Naive thymus-derived CD4-positive, alpha-beta T cell (primary cell): ENCODE data around the gene NCOR1. TPM values are rescaled to one million over a fixed set of nuclear protein-coding genes. Genes with fewer than 3 reads are reported as not detected.
"Not testable (repeated sequence)": the region's sequence is repeated elsewhere in the genome, so short reads cannot be mapped to it uniquely, and the experiment has no call there.

Experiments
- ATAC-seq: fragments of 150-1000 bp; cut with Tn5 transposase; 2 replicates; pipeline ENCODE4 v1.10.0; 2021; ENCODE audit warnings: mild to moderate bottlenecking, moderate library complexity
- CTCF ChIA-PET: fragments of 350-600 bp; sonication (Branson Sonifier 250); formaldehyde crosslinking; loops from one replicate; lab custom pipeline; 2021; ENCODE audit warnings: antibody characterized with exemption; lab: Charles Lee
- POLR2A ChIA-PET: fragments of 350-600 bp; sonication (Branson Sonifier 250); formaldehyde crosslinking; loops from one replicate; lab custom pipeline; 2021; ENCODE audit warnings: antibody characterized with exemption, inconsistent platforms; lab: Charles Lee
- DNase-seq, 9 donors: peaks; one replicate each; pipeline versions ENCODE4 v3.0.0 to v3.0.0-alpha.2; 2020 to 2022; ENCODE audit warnings: mixed read lengths in 1 of 9
- H3K27ac ChIP-seq: one replicate; pipeline ENCODE4 v1.7.0; 2013; ENCODE audit warnings: mild to moderate bottlenecking, low read depth, low read length, moderate library complexity
- H3K27me3 ChIP-seq, 2 donors: one replicate each; pipeline ENCODE4 v1.7.0; 2013; ENCODE audit warnings: low read length in 2 of 2, mild to moderate bottlenecking in 2 of 2, moderate library complexity in 2 of 2; ENCODE audit not compliant: control insufficient read depth in 2 of 2, insufficient read depth in 2 of 2
- H3K36me3 ChIP-seq, 3 experiments: 1 replicate in 2 of 3; 2 replicates in 1 of 3; pipeline ENCODE4 v1.7.0; 2013; ENCODE audit warnings: low read length in 3 of 3, mild to moderate bottlenecking in 3 of 3, moderate library complexity in 1 of 3; ENCODE audit not compliant: insufficient read depth in 3 of 3, control insufficient read depth in 2 of 3
- H3K4me1 ChIP-seq, 2 donors: one replicate each; pipeline ENCODE4 v1.7.0; 2013; ENCODE audit warnings: low read length in 2 of 2, mild to moderate bottlenecking in 2 of 2, moderate library complexity in 1 of 2; ENCODE audit not compliant: control insufficient read depth in 2 of 2, insufficient read depth in 2 of 2
- H3K4me3 ChIP-seq: 2 replicates; pipeline ENCODE4 v1.7.0; 2013; ENCODE audit warnings: mild to moderate bottlenecking, low read length
- H3K9me3 ChIP-seq, 3 experiments: 1 replicate in 2 of 3; 2 replicates in 1 of 3; pipeline ENCODE4 v1.7.0; 2013; ENCODE audit warnings: low read length in 3 of 3; ENCODE audit not compliant: control insufficient read depth in 2 of 3
- H3K27ac Mint-ChIP-seq, 9 donors: one replicate each; pipeline ENCODE4 v1.8.0; 2020 to 2022; ENCODE audit warnings: mixed read lengths in 9 of 9, mild to moderate bottlenecking in 8 of 9, moderate library complexity in 5 of 9, inconsistent platforms in 2 of 9
- H3K27me3 Mint-ChIP-seq, 5 donors: one replicate each; pipeline ENCODE4 v1.8.0; 2021 to 2022; ENCODE audit warnings: mixed read lengths in 5 of 5, mild to moderate bottlenecking in 1 of 5
- H3K36me3 Mint-ChIP-seq, 5 donors: one replicate each; pipeline ENCODE4 v1.8.0; 2020 to 2022; ENCODE audit warnings: mixed read lengths in 5 of 5, mild to moderate bottlenecking in 3 of 5, inconsistent platforms in 1 of 5
- H3K4me1 Mint-ChIP-seq, 7 donors: one replicate each; pipeline ENCODE4 v1.8.0; 2020 to 2022; ENCODE audit warnings: mixed read lengths in 7 of 7, mild to moderate bottlenecking in 3 of 7, inconsistent platforms in 1 of 7
- H3K4me3 Mint-ChIP-seq, 10 donors: one replicate each; pipeline ENCODE4 v1.8.0; 2020 to 2022; ENCODE audit warnings: mild to moderate bottlenecking in 10 of 10, mixed read lengths in 10 of 10, moderate library complexity in 6 of 10, inconsistent platforms in 2 of 10
- H3K9me3 Mint-ChIP-seq, 11 donors: one replicate each; pipeline ENCODE4 v1.8.0; 2020 to 2022; ENCODE audit warnings: mixed read lengths in 11 of 11, mild to moderate bottlenecking in 4 of 11, inconsistent platforms in 1 of 11, moderate library complexity in 1 of 11
- intact Hi-C, 2 donors: fragments of 100-400 bp; cut with micrococcal nuclease; formaldehyde crosslinking; loops; one replicate each; pipeline ENCODE4 v1.15.1; 2023
- polyA plus RNA-seq, 2 donors: library from polyadenylated mRNA; unstranded; fragments of 300-500 nt; fragmentation: Illumina TruSeq; gene quantifications; one replicate each; pipeline ENCODE4 v1.2.3, GENCODE V29; 2021
- total RNA-seq, 6 experiments: library from RNA in 5 of 6; stranded (reverse) in 5 of 6; gene quantifications; 1 replicate in 5 of 6; 2 replicates in 1 of 6; pipeline ENCODE4 v1.2.3 and lab custom pipeline; 2021 to 2026

The NCOR1 gene
- total and polyA plus RNA-seq, 7 experiments from 2014 or later = 75.8 to 169 (median 149) TPM

- H3K36me3 ChIP-seq = peaks cover 0 to 13% (median 5%) of the 10 kb centered on the region in 3 experiments
- no peaks in the 10 kb centered on the region for H3K27me3 Mint-ChIP-seq
- no peak overlapping the region for H3K27ac Mint-ChIP-seq
- no peak overlapping the region for H3K27ac ChIP-seq
- intact Hi-C loops = loop anchor here in 1 of 2 donors (5.0 kb wide), 1 partner anchor 36 kb away; the partner anchor contains the start of genes NCOR1 and PIGL
- ATAC-seq (no peak), DNase-seq (no peak)
- CTCF ChIA-PET = no interaction called here
- peaks cover 0 to 53% (median 27%) of the 10 kb centered on the region in 5 donors for H3K36me3 Mint-ChIP-seq
- no peaks in the 10 kb centered on the region for H3K9me3 ChIP-seq
- no peaks in the 10 kb centered on the region for H3K27me3 ChIP-seq
- POLR2A ChIA-PET = no interaction called here
- no peak overlapping the region for H3K4me3 ChIP-seq
- no peaks in the 10 kb centered on the region for H3K9me3 Mint-ChIP-seq
- H3K4me1 Mint-ChIP-seq = peaks cover 21 to 67% (median 56%) of the 10 kb centered on the region in 7 donors
- H3K4me3 Mint-ChIP-seq = no peak overlapping the region
- H3K4me1 ChIP-seq = no peaks in the 10 kb centered on the region
Measured at GRCh38 chr17:16181581-16181980, 33.8 kb downstream of the NCOR1 start.

DNA sequence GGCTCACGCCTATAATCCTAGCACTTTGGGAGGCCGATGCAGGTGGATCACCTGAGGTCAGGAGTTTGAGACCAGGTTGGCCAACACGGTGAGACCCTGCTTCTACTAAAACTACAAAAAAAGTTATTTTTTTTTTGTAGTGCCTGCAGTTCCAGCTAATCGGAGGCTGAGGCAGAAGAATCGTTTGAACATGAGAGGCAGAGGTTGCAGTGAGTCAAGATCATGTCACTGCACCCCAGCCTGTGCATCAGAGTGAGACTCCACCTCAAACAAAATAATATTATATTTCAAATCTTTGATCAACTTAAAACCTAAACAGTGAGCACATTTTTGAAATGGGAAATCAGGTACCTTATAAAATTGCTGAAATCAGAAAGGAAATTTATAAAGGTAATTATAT is 36.5 kb downstream of the NCOR1 start:
- no peak overlapping the region for H3K27ac Mint-ChIP-seq
- no peaks in the 10 kb centered on the region for H3K27me3 Mint-ChIP-seq
- no peaks in the 10 kb centered on the region for H3K9me3 ChIP-seq
- intact Hi-C loops = no loop called here
- no peaks in the 10 kb centered on the region for H3K9me3 Mint-ChIP-seq
- H3K36me3 Mint-ChIP-seq = peaks cover 0 to 35% (median 13%) of the 10 kb centered on the region in 5 donors
- no peak for DNase-seq
- H3K4me3 Mint-ChIP-seq = no peak overlapping the region
- H3K4me1 ChIP-seq = no peaks in the 10 kb centered on the region
- no peak for ATAC-seq
- no peaks in the 10 kb centered on the region for H3K36me3 ChIP-seq
- no peaks in the 10 kb centered on the region for H3K27me3 ChIP-seq
- ChIA-PET POLR2A (no interaction called here), CTCF (no interaction called here)
- no peak overlapping the region for H3K27ac ChIP-seq
- H3K4me1 Mint-ChIP-seq = peaks cover 12 to 59% (median 48%) of the 10 kb centered on the region in 7 donors
- no peak overlapping the region for H3K4me3 ChIP-seq

DNA sequence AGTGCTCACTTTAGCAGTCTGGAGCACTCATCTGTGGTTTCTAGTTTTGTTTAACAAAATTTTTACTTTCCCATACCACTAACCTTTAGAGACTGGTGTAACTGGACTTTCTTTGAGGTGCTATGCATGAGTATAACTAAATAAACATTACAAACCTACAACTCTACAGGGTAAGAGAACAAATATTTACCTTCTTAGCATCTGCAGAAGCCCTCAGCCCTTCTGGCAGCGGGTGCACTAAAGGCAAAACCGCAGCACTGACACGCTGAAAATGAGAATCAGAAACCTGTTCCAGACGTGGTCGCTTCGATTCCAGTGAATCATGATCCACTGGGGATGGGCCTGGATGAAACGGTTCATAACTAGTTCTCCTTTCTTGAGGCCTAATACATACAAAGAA is 43.7 kb downstream of the NCOR1 start:
- no peak overlapping the region for H3K4me3 Mint-ChIP-seq
- no peak for ATAC-seq
- no peaks in the 10 kb centered on the region for H3K9me3 Mint-ChIP-seq
- intact Hi-C loops = no loop called here
- no peak overlapping the region for H3K4me3 ChIP-seq
- H3K27me3 ChIP-seq = no peaks in the 10 kb centered on the region
- peaks cover 8 to 26% (median 14%) of the 10 kb centered on the region in 5 donors for H3K36me3 Mint-ChIP-seq
- H3K4me1 Mint-ChIP-seq = peaks cover 6 to 24% (median 11%) of the 10 kb centered on the region in 7 donors
- DNase-seq = no peak
- CTCF ChIA-PET = no interaction called here
- H3K27me3 Mint-ChIP-seq = no peaks in the 10 kb centered on the region
- H3K9me3 ChIP-seq = no peaks in the 10 kb centered on the region
- H3K27ac ChIP-seq = no peak overlapping the region
- H3K4me1 ChIP-seq = no peaks in the 10 kb centered on the region
- POLR2A ChIA-PET = no interaction called here
- H3K36me3 ChIP-seq = peaks cover 0 to 14% (median 5%) of the 10 kb centered on the region in 3 experiments
- H3K27ac Mint-ChIP-seq = no peak overlapping the region

DNA sequence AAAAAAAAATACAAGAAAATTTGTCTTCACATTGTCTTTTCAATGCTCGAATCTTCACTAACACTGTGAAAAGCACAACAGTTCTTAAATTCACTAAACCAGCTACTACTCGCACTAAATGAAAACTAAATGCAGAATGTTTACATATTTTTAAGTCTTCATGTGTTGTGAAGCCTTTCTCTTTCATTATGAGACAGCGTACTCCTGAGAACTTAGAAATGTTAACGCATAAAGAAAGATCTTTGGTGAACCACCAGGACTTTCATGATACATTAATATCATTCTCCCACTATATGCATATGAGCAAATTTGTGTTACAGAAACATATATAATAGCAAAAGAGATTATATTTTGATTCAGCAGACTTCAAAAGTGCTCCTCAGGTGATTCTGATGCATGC is 48.6 kb downstream of the NCOR1 start:
- intact Hi-C loops = not testable (repeated sequence)

DNA sequence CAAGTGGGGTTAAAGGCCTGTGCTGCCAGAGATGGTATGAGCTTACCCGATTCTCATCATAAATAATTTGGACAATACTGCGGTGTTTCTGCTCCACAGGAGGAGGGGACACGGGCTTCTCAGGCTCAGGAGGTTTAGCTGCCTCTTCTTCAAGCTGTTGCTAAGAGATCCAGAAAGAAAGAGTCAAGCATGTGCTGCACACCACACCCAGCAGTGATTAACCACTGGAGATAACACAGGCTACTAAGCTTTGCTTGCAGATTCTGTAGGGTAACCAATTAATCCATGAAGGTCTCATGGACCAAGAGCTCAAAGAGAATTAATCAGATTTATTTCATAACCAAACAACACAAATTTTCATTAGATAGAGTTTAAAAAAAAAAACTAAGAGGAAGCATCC is 56.6 kb downstream of the NCOR1 start:
- no peak overlapping the region for H3K27ac Mint-ChIP-seq
- intact Hi-C loops = no loop called here

More for the DNA sequence above, 48.6 kb downstream of the NCOR1 start:
- H3K9me3 ChIP-seq, ATAC-seq, CTCF ChIA-PET, H3K27me3 Mint-ChIP-seq, POLR2A ChIA-PET, H3K4me3 Mint-ChIP-seq, H3K4me3 ChIP-seq, H3K9me3 Mint-ChIP-seq, H3K4me1 ChIP-seq, DNase-seq, H3K27ac ChIP-seq, H3K27me3 ChIP-seq: not testable (repeated sequence)
- Mint-ChIP-seq H3K36me3 (peaks cover 11 to 52% (median 22%) of the 10 kb centered on the region in 5 donors), H3K27ac (peak overlapping the region in 1 of 9 donors; percentile 50), H3K4me1 (peaks cover 6 to 32% (median 19%) of the 10 kb centered on the region in 7 donors)
- peaks cover 0 to 12% (median 4%) of the 10 kb centered on the region in 3 experiments for H3K36me3 ChIP-seq

GRCh38 chr17:16155536-16155935 is 59.8 kb downstream of the NCOR1 start:
- Histone ChIP-seq H3K4me3 (no peak overlapping the region), H3K27ac (no peak overlapping the region), H3K4me1 (no peaks in the 10 kb centered on the region), H3K36me3 (peaks cover 0 to 42% (median 14%) of the 10 kb centered on the region in 3 experiments), H3K9me3 (no peaks in the 10 kb centered on the region), H3K27me3 (no peaks in the 10 kb centered on the region)
- DNase-seq (no peak), ATAC-seq (no peak)
- Mint-ChIP-seq H3K9me3 (peaks cover 0 to 5% (median 0%) of the 10 kb centered on the region in 11 donors), H3K36me3 (peaks cover 5 to 51% (median 46%) of the 10 kb centered on the region in 5 donors), H3K4me1 (peaks cover 0 to 6% (median 0%) of the 10 kb centered on the region in 7 donors), H3K4me3 (no peak overlapping the region), H3K27me3 (no peaks in the 10 kb centered on the region), H3K27ac (peak overlapping the region in 2 of 9 donors; percentile 6 to 49)
- ChIA-PET POLR2A (interaction anchor here (0.6 kb wide), 1 partner anchor 34 kb away, joined by 4 read pairs; no protein-coding TSS in a partner anchor), CTCF (no interaction called here)
- intact Hi-C loops = no loop called here

More for the DNA sequence above, 56.6 kb downstream of the NCOR1 start:
- H3K9me3 ChIP-seq = no peaks in the 10 kb centered on the region
- ChIA-PET POLR2A (interaction anchor here (0.6 kb wide), 1 partner anchor 29 kb away, joined by 3 read pairs; no protein-coding TSS in a partner anchor), CTCF (no interaction called here)
- no peaks in the 10 kb centered on the region for H3K4me1 ChIP-seq
- H3K9me3 Mint-ChIP-seq = no peaks in the 10 kb centered on the region
- no peak for DNase-seq
- no peak overlapping the region for H3K4me3 Mint-ChIP-seq
- peaks cover 0 to 28% (median 7%) of the 10 kb centered on the region in 3 experiments for H3K36me3 ChIP-seq
- ATAC-seq = no peak
- peaks cover 0 to 51% (median 37%) of the 10 kb centered on the region in 5 donors for H3K36me3 Mint-ChIP-seq
- no peak overlapping the region for H3K4me3 ChIP-seq
- no peaks in the 10 kb centered on the region for H3K27me3 ChIP-seq
- no peak overlapping the region for H3K27ac ChIP-seq
- H3K27me3 Mint-ChIP-seq = no peaks in the 10 kb centered on the region
- peaks cover 7 to 18% (median 10%) of the 10 kb centered on the region in 7 donors for H3K4me1 Mint-ChIP-seq

DNA sequence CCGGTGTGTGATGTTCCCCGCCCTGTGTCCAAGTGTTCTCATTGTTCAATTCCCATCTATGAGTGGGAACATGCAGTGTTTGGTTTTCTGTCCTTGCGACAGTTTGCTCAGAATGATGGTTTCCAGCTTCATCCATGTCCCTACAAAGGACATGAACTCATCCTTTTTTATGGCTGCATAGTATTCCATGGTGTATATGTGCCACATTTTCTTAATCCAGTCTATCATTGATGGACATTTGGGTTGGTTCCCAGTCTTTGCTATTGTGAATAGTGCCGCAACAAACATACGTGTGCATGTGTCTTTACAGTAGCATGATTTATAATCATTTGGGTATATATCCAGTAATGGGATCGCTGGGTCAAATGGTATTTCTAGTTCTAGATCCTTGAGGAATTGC is 63.0 kb downstream of the NCOR1 start:
- H3K27me3 Mint-ChIP-seq, H3K4me3 ChIP-seq, H3K9me3 Mint-ChIP-seq, DNase-seq, H3K27ac ChIP-seq, H3K4me1 ChIP-seq, ATAC-seq, H3K27ac Mint-ChIP-seq, H3K4me1 Mint-ChIP-seq, CTCF ChIA-PET, POLR2A ChIA-PET, H3K27me3 ChIP-seq, intact Hi-C loops, H3K9me3 ChIP-seq, H3K4me3 Mint-ChIP-seq: not testable (repeated sequence)
- peaks cover 13 to 63% (median 51%) of the 10 kb centered on the region in 5 donors for H3K36me3 Mint-ChIP-seq
- H3K36me3 ChIP-seq = peaks cover 5 to 50% (median 24%) of the 10 kb centered on the region in 3 experiments
